ENCODE results near the gene IRAK2. TPM values are rescaled to one million over a fixed set of nuclear protein-coding genes. Genes with fewer than 3 reads are reported as not detected.

IRAK2 gene
- total and polyA plus RNA-seq, 9 donors = 1.1 to 2.3 (median 1.5) TPM

DNA sequence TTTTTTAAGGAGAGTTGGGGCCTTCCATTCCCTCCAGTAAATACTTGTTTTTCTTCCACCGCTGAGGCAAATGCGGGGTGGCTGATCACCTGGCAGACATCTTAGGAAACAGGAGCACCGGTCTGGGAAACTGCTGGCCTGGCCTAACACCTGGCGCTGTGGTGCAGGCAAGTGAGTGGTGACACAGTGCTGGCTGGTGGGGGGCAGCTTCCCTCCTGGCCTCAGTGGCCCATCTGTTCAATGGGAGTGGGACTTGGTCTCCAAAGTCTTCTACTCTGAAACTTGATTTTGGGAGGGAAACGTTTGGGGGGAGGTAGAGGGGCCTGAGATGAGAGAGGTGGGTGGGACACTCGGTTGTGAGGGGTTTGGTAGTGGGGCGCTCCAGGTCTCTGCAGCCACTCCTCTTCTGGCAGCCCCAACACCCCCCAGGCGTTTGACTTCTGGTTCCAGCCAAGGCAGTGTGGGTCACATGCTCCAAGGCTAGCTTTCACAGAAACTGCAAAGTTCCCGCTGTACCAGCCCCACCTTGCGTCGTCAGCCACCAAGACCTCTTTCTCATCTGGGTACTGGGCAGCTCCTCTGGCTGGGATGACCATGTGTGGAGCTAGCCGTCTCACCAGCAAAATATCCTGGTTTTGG, 123.3 kb downstream of the IRAK2 start:
- intact Hi-C loops (cut with DNase I) = no loop called here
- Histone ChIP-seq H3K36me3 (no peaks in the 10 kb centered on the region), H3K4me3 (no peak overlapping the region), H3K9me3 (no peaks in the 10 kb centered on the region), H3K27ac (no peak overlapping the region), H3K27me3 (no peaks in the 10 kb centered on the region), H3K4me1 (ENCODE audit: insufficient read depth) (no peaks in the 10 kb centered on the region)
- 88 to 94% (median 89%) methylated on average over 12 of the region's 12 CpGs for WGBS, 3 donors
- DNase-seq = no peak
- TF ChIP-seq, protein P1, sequence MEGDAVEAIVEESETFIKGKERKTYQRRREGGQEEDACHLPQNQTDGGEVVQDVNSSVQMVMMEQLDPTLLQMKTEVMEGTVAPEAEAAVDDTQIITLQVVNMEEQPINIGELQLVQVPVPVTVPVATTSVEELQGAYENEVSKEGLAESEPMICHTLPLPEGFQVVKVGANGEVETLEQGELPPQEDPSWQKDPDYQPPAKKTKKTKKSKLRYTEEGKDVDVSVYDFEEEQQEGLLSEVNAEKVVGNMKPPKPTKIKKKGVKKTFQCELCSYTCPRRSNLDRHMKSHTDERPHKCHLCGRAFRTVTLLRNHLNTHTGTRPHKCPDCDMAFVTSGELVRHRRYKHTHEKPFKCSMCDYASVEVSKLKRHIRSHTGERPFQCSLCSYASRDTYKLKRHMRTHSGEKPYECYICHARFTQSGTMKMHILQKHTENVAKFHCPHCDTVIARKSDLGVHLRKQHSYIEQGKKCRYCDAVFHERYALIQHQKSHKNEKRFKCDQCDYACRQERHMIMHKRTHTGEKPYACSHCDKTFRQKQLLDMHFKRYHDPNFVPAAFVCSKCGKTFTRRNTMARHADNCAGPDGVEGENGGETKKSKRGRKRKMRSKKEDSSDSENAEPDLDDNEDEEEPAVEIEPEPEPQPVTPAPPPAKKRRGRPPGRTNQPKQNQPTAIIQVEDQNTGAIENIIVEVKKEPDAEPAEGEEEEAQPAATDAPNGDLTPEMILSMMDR (IDR thresholded peaks at IDR 0.05) = no peak
- no peak for TF ChIP-seq EP300 (IDR thresholded peaks at IDR 0.05)
- no peak for TF ChIP-seq POLR2A (IDR thresholded peaks at IDR 0.05)

DNA sequence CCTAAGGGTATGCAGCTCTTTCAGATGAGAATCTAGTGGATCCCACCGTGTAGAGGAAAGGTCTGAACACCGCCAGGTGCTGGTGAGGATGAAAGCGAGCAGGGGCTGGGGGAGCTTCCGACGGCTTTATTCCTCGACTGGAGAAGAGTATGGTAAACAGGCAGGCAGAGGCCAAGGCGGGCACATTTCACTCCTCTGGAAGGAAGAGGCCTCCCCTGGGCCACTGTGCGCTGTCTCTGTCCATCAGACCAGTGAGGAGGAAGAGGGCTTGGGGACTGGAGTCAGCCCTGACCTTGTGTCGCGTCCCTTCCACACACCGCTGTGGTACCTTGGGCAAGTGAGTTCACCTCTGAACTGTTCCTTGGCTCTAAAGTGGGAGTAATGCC, 123.8 kb downstream of the IRAK2 start:
- Histone ChIP-seq H3K36me3 (no peaks in the 10 kb centered on the region), H3K27me3 (no peaks in the 10 kb centered on the region), H3K4me3 (no peak overlapping the region), H3K9me3 (no peaks in the 10 kb centered on the region), H3K27ac (no peak overlapping the region), H3K4me1 (ENCODE audit: insufficient read depth) (no peaks in the 10 kb centered on the region)
- 91 to 93% (median 91%) methylated on average over 11 of the region's 11 CpGs for WGBS, 3 donors
- intact Hi-C loops (cut with DNase I) = no loop called here
- DNase-seq = no peak
- TF ChIP-seq EP300 (IDR thresholded peaks at IDR 0.05) = no peak

DNA sequence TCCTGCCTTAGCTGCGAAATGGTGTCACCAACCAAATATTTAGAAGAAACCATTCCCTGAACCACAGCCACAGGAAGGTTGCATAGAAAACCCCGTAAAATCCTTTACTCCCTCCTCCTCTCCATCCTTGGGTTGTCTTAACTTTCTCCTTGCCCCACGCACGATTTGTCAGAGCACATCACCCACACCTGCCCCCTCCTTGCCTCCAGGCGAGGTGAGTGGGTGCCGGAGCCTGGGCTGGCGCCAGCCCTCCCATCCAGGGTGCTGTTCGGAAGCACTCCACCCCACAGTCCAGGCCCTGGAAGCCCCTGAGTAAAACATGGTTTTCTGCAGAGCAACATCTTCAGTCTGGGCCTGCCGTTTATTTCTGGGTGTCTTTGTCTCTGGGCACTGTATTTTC, 124.4 kb downstream of the IRAK2 start:
- no peak overlapping the region for H3K27ac ChIP-seq
- TF ChIP-seq, protein P1 (IDR thresholded peaks at IDR 0.05) = no peak
- TF ChIP-seq POLR2A (IDR thresholded peaks at IDR 0.05) = no peak
- TF ChIP-seq EP300 (IDR thresholded peaks at IDR 0.05) = no peak
- no peak overlapping the region for H3K4me3 ChIP-seq
- intact Hi-C loops (cut with DNase I) = no loop called here
- no peaks in the 10 kb centered on the region for H3K27me3 ChIP-seq
- 80 to 88% (median 87%) methylated on average over 9 of the region's 9 CpGs for WGBS, 3 donors
- H3K9me3 ChIP-seq = no peaks in the 10 kb centered on the region
- no peaks in the 10 kb centered on the region for H3K36me3 ChIP-seq
- no peak for DNase-seq
- no peaks in the 10 kb centered on the region for H3K4me1 ChIP-seq (ENCODE audit: insufficient read depth)

DNA sequence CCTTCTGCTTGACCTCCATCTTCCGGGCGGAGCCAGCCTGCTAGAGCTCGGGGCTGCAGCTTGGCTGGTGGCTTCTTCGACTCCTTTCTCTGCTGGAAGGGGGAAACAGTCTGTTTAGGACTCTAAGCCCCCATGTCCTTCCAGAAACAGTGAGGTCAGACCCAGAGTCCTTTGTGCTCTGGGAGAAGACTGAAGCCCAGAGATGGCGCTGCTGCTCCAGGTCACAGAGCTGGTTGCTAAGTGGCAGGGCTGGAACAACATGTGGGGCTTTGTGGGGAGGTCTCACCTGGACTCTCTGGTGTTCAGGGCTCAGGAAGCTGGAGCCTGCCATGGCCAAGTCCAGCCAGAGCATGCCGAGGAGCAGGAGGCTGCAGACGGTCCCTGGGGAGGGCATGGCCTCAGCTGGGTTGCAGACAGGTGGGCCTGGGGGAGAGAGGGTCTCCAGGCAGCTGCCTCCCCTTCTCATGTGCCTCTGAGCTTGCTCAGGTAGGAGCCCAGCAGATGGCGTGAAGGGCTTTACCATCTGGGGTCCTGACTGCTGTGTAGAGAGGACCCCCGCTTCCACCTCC, 125.2 kb downstream of the IRAK2 start:
- TF ChIP-seq POLR2A (IDR thresholded peaks at IDR 0.05) (no peak), EP300 (IDR thresholded peaks at IDR 0.05) (no peak)
- TF ChIP-seq, protein P1 (IDR thresholded peaks at IDR 0.05) = no peak
- Histone ChIP-seq H3K9me3 (no peaks in the 10 kb centered on the region), H3K36me3 (no peaks in the 10 kb centered on the region), H3K27me3 (no peaks in the 10 kb centered on the region), H3K4me3 (no peak overlapping the region), H3K4me1 (ENCODE audit: insufficient read depth) (no peaks in the 10 kb centered on the region), H3K27ac (no peak overlapping the region)
- WGBS, 3 donors = 84 to 87% (median 85%) methylated on average over 9 of the region's 9 CpGs
- no peak for DNase-seq
- intact Hi-C loops (cut with DNase I) = no loop called here

DNA sequence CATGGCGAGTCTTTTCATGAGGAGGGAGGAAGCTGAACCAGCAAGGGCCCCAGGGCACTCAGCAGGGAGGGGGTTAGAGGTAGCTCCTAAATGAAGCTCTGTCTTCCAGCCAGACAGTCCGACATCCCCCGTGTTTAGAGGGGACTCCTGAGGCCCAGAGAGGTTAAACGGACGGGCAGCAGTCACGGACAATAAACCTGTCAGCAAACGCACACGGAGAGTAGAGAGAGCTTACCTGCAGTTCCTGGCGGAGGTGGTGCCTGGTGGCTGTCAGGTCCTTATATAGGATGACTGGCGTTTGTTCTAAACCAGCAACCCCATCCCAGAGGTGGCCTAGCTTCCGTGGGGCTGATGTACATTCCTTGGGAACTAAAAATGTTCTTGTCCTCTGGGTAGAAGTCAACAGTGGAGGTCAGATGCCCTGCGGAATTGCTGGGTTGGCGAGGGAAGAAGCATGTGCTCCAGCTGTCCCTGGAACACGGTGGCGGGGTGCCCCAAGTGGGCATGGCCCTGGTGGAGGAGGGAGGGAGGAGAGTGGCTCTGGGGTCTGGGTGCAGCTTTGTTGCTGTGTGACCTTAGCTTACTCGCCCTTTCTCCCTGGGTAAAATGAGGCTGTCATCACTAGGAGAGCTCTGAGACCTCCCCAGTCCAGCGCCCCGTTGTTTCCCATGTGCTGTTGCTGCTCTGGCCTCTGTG, 125.9 kb downstream of the IRAK2 start:
- Histone ChIP-seq H3K9me3 (no peaks in the 10 kb centered on the region), H3K4me3 (no peak overlapping the region), H3K27me3 (no peaks in the 10 kb centered on the region), H3K36me3 (no peaks in the 10 kb centered on the region), H3K27ac (no peak overlapping the region), H3K4me1 (ENCODE audit: insufficient read depth) (no peaks in the 10 kb centered on the region)
- intact Hi-C loops (cut with DNase I) = no loop called here
- TF ChIP-seq EP300 (IDR thresholded peaks at IDR 0.05) (no peak), POLR2A (IDR thresholded peaks at IDR 0.05) (no peak)
- TF ChIP-seq, protein P1 (IDR thresholded peaks at IDR 0.05) = no peak
- DNase-seq = no peak
- 73 to 84% (median 81%) methylated on average over 17 to 18 of the region's 18 CpGs for WGBS, 3 donors

All from ovary (tissue), 9 donors.